Lower leg skin (tissue), 4 donors: ENCODE data around the gene EVL. TPM values are rescaled to one million over a fixed set of nuclear protein-coding genes. Genes with fewer than 3 reads are reported as not detected.

Experiments used
- DNase-seq, 2 donors: peaks; one replicate each; pipeline ENCODE4 v3.0.0-alpha.2; 2019; ENCODE audit warnings: low spot score in 2 of 2
- H3K4me3 ChIP-seq: fragments of 200-600 bp; sonication (generic); 2 replicates; pipeline ENCODE4 v1.5.1; 2017; ENCODE audit warnings: mild to moderate bottlenecking, low read depth; ENCODE audit not compliant: poor library complexity, severe bottlenecking
- POLR2A ChIP-seq, 2 donors: fragments of 450-650 bp; IDR thresholded peaks; one replicate each; pipeline ENCODE4 v1.6.1; 2016 to 2017; ENCODE audit warnings: antibody characterized with exemption in 2 of 2, mild to moderate bottlenecking in 1 of 2, moderate library complexity in 1 of 2
- WGBS, 2 donors: methylation state at CpG; one replicate each; pipeline ENCODE4 v1.1.5; 2018; 5-methylcytosine and 5-hydroxymethylcytosine counted together
- intact Hi-C: fragments of 100-400 bp; cut with DNase I; formaldehyde crosslinking; loops from one replicate; pipeline ENCODE4 v1.15.0; 2023; ENCODE audit warnings: low total_unique reads
- total RNA-seq, 4 donors: library from RNA; depleted of rRNA; stranded (reverse); fragments of >200 nt; gene quantifications; one replicate each; pipeline ENCODE4 v1.1.0, GENCODE V29; 2016
- TF ChIP-seq, protein P1 (sequence below), 3 donors: fragments of 450-650 bp; IDR thresholded peaks; one replicate each; pipeline ENCODE4 v1.5.1; 2016; ENCODE audit warnings: antibody characterized with exemption in 3 of 3, mild to moderate bottlenecking in 3 of 3, moderate library complexity in 2 of 3

EVL gene
- total RNA-seq, 4 donors from 2014 or later = 26.4 to 51.4 (median 40.9) TPM

DNA sequence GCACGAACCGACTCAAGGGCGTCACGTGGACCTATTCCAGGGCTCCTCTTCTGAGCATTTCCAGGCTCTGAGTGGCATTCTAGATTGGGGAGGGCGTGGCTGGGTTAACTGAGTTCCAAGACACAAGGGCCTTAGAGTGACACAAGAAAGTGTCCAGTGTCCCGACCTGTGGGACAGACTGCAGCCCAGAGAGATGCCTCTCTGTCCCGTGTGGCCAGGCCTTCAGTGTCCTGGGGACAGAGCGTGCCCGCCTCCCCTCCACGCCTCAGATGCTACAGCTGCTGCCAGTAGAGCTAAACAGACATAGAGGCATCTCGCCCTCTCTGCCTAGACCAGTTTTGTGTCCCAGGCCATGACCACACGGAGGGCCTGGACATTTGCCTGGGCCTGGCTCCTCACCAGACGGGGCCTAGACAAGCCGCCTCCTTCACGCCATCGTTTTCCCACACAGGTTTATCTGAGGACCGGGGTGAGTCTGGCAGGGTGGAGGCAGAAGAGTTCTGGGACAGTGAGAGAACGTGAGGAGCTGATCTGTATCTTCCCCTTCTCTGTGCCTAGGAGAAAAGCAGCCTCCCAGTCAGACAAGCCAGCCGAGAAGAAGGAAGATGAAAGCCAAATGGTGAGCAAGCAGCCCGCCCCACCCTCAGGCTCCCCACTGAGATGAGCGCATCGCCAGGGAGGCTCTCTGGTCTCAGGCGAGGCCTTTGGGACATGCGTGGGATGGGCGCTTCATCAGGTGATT lies 67.1 kb downstream of the EVL start:
- 36 to 46% methylated on average over 25 of the region's 25 CpGs for WGBS, 2 donors
- no peak for TF ChIP-seq POLR2A (IDR thresholded peaks at IDR 0.05)
- TF ChIP-seq, protein P1, sequence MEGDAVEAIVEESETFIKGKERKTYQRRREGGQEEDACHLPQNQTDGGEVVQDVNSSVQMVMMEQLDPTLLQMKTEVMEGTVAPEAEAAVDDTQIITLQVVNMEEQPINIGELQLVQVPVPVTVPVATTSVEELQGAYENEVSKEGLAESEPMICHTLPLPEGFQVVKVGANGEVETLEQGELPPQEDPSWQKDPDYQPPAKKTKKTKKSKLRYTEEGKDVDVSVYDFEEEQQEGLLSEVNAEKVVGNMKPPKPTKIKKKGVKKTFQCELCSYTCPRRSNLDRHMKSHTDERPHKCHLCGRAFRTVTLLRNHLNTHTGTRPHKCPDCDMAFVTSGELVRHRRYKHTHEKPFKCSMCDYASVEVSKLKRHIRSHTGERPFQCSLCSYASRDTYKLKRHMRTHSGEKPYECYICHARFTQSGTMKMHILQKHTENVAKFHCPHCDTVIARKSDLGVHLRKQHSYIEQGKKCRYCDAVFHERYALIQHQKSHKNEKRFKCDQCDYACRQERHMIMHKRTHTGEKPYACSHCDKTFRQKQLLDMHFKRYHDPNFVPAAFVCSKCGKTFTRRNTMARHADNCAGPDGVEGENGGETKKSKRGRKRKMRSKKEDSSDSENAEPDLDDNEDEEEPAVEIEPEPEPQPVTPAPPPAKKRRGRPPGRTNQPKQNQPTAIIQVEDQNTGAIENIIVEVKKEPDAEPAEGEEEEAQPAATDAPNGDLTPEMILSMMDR (IDR thresholded peaks at IDR 0.05) = no peak
- intact Hi-C loops = no loop called here
- no peak overlapping the region for H3K4me3 ChIP-seq
- peak; percentile 77 to 90 for DNase-seq

DNA sequence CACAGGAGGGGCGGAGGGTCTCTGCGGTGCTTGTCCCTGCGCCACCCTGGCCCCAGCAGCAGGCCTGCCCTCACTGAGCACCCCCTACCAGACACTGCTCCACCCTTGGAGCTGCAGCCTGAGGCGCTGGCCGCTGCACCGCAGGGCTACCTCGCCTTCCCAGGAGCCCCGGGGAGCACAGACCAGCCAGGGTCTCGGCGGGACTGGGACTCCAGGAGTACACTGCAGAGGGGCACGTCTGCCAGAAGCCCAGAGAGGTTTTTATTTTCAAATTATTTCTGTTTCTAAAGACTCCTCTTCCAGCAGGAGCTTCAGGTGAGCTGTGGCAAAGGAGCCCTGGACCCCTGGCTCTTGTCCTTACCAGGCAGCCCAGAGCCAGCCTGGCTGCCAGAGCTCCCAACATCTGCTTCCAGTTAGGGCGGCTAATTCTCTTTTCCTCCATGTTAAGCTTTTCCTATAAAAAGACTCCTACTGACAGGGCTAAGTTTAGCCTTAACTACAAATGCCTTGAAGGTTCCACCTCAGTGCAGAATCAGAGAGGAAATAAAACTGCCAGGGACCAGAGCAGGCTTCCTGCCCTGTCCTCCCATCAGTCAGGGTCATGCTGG lies 67.8 kb downstream of the EVL start:
- 21 to 33% methylated on average over 5 to 10 of the region's 12 CpGs for WGBS, 2 donors
- TF ChIP-seq, protein P1 (IDR thresholded peaks at IDR 0.05) = no peak
- TF ChIP-seq POLR2A (IDR thresholded peaks at IDR 0.05) = no peak
- intact Hi-C loops = no loop called here
- no peak for DNase-seq
- H3K4me3 ChIP-seq = no peak overlapping the region

DNA sequence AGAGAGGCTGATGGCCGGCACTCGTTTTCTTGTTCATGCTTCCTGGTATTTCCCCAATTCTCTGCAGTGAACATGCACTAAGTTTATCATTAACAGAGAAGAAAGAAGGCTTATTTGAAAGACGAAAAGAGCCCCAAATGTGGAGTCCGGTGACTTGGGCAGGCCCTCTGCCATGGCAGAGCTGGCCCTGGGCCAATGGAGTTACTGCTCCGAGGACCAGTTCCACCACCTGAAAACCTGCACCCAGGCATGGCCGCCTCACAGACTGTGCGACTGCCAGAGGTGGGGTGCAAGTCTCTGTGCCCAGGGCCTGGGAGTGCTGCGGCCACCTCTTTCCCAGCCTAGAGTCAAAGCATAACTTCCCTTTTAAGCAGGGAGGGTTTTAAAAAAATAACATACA lies 69.4 kb downstream of the EVL start:
- intact Hi-C loops = no loop called here
- H3K4me3 ChIP-seq = no peak overlapping the region
- 88 to 93% methylated on average over 8 of the region's 8 CpGs for WGBS, 2 donors
- TF ChIP-seq POLR2A (IDR thresholded peaks at IDR 0.05) = no peak
- TF ChIP-seq, protein P1 (IDR thresholded peaks at IDR 0.05) = no peak
- no peak for DNase-seq

DNA sequence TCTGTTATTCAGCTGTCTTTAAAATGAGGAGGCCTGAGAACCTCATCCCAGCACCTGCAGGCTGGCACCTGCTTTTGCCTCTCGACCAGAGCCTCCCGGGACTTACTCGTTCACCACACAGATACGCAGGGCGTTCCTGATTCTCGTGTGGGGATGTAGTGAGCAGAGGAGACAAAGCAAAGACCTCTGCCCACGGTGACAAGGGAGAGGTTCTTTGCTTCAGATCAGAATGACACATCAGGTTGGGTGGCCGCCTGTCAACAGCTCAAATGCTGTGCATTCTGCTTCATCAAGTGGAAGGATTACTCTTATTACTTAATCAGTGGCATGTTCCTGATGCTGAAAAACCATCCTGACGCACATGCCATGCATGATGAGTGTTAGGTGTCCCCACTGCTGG lies 69.9 kb downstream of the EVL start:
- TF ChIP-seq POLR2A (IDR thresholded peaks at IDR 0.05) = no peak
- TF ChIP-seq, protein P1 (IDR thresholded peaks at IDR 0.05) = no peak
- DNase-seq = no peak
- 86 to 95% methylated on average over 9 of the region's 9 CpGs for WGBS, 2 donors
- intact Hi-C loops = no loop called here
- H3K4me3 ChIP-seq = no peak overlapping the region

DNA sequence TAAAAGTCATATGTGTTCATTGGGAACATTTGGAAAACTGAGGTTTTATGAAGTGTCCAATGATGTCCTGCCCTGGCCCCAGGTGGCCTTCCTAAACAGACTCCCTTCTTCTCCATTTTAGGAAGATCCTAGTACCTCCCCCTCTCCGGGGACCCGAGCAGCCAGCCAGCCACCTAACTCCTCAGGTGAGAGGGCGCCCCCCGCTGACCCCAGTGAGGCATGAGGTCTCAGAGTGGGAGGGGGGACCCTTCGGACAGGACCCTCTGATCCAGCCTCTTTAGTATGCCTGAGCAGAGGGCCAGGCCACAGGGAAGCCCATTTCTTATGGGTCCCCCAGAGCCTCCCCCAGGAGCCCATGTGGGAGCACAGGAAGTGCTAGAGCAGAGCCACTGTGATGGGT lies 70.6 kb downstream of the EVL start:
- no peak for DNase-seq
- intact Hi-C loops = no loop called here
- H3K4me3 ChIP-seq = no peak overlapping the region
- WGBS, 2 donors = 88 to 94% methylated on average over 4 to 5 of the region's 5 CpGs
- TF ChIP-seq, protein P1 (IDR thresholded peaks at IDR 0.05) = no peak
- no peak for TF ChIP-seq POLR2A (IDR thresholded peaks at IDR 0.05)
